ENCODE measurements around the gene COX17. TPM values are rescaled to one million over a fixed set of nuclear protein-coding genes. Genes with fewer than 3 reads are reported as not detected.

COX17 gene
- total and polyA plus RNA-seq, 2 donors (not counting 3 experiments of a cell fraction or from before 2014, with no cell fraction given) = 19.8 to 37.6 TPM

DNA sequence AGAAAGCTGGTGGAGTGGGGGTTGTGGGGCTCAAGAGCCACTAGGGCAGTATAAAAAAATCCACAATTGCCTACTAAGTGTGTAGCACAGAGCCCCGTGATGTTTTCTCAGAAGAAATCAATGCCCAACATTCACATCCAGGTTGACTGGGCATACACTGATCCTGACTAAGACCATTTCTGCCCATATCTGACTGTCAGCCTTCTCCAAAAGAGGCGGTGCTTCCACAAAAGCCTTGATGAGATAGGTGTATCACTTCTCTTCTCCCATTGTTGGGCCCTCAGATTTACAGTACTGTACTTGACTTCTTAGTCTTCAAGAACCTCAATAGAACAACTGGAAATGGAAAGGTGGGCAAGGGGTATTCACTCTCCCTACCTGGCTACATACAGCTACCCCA lies 18.2 kb downstream of the COX17 start:
- Histone ChIP-seq H2AFZ (ENCODE audit: low read depth, low read length) (no peak overlapping the region), H3K4me3 (replicated peaks in 1 of 3; ENCODE audit: insufficient read depth in 1 of 3, low read depth in 1 of 3, low read length in 3 of 3) (no peak overlapping the region), H3K9me3 (replicated peaks; ENCODE audit: control insufficient read depth, insufficient read depth, low read length) (no peaks in the 10 kb centered on the region), H3K27ac (ENCODE audit: insufficient read depth, low read depth, low read length) (no peak overlapping the region), H3K9ac (replicated peaks; ENCODE audit: extremely low read depth, insufficient read depth, low read length) (no peak overlapping the region), H3K36me3 (ENCODE audit: control insufficient read depth in 2 of 2, extremely low read depth in 1 of 2, insufficient read depth in 2 of 2, low read length in 2 of 2) (no peaks in the 10 kb centered on the region), H3K79me2 (ENCODE audit: control insufficient read depth, insufficient read depth, low read length) (no peaks in the 10 kb centered on the region), H3K27me3 (ENCODE audit: control insufficient read depth in 2 of 2, insufficient read depth in 2 of 2, low read length in 2 of 2) (peaks cover 0 to 6% of the 10 kb centered on the region in 2 experiments), H3K4me1 (ENCODE audit: control insufficient read depth, extremely low read depth, insufficient read depth, low read length) (no peaks in the 10 kb centered on the region), H4K20me1 (replicated peaks; ENCODE audit: control insufficient read depth, extremely low read depth, insufficient read depth, low read length) (no peaks in the 10 kb centered on the region), H3K9me1 (replicated peaks; ENCODE audit: control insufficient read depth, extremely low read depth, insufficient read depth, low read length) (no peaks in the 10 kb centered on the region), H3K4me2 (ENCODE audit: insufficient read depth, low read length) (no peak overlapping the region)
- no peak for DNase-seq (ENCODE audit: low read depth, low spot score)
- CTCF ChIA-PET = no interaction called here
- no TSS peak for BruUV-seq (replicated peaks)
- POLR2A ChIA-PET = no interaction called here
- TF ChIP-seq, protein P1, sequence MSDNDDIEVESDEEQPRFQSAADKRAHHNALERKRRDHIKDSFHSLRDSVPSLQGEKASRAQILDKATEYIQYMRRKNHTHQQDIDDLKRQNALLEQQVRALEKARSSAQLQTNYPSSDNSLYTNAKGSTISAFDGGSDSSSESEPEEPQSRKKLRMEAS (IDR thresholded peaks at IDR 0.05; ENCODE audit: insufficient read depth, insufficient read length) = no peak
- TF ChIP-seq GATA2 (IDR thresholded peaks at IDR 0.05; ENCODE audit: insufficient read depth, insufficient read length, low read depth, low read length) = no peak
- TF ChIP-seq EZH2 (IDR thresholded peaks at IDR 0.05; ENCODE audit: borderline replicate concordance, low read depth, low read length, severe bottlenecking) = no peak
- TF ChIP-seq FOS (IDR thresholded peaks at IDR 0.05; ENCODE audit: borderline replicate concordance, insufficient read depth, low read length) = no peak
- TF ChIP-seq POLR2A (IDR thresholded peaks at IDR 0.05; ENCODE audit: low read depth, low read length) = no peak
- TF ChIP-seq MYC (IDR thresholded peaks at IDR 0.05; ENCODE audit: low read depth, low read length) = no peak
- TF ChIP-seq JUN (IDR thresholded peaks at IDR 0.05; ENCODE audit: borderline replicate concordance, insufficient read depth, insufficient read length, low read depth) = no peak
- intact Hi-C loops (cut with micrococcal nuclease) = no loop called here
- dilution Hi-C loops (cut with MboI; ENCODE audit: extremely low pct_ligation_motif_present, low sequenced_read_pairs) = no loop called here
- FAIRE-seq = no peak

- no peak for DNase-seq (ENCODE audit: low read depth, low spot score)
- Histone ChIP-seq H3K9me1 (replicated peaks; ENCODE audit: control insufficient read depth, extremely low read depth, insufficient read depth, low read length) (no peaks in the 10 kb centered on the region), H3K36me3 (ENCODE audit: control insufficient read depth in 2 of 2, extremely low read depth in 1 of 2, insufficient read depth in 2 of 2, low read length in 2 of 2) (no peaks in the 10 kb centered on the region), H3K4me3 (replicated peaks in 1 of 3; ENCODE audit: insufficient read depth in 1 of 3, low read depth in 1 of 3, low read length in 3 of 3) (no peak overlapping the region), H3K9ac (replicated peaks; ENCODE audit: extremely low read depth, insufficient read depth, low read length) (no peak overlapping the region), H3K79me2 (ENCODE audit: control insufficient read depth, insufficient read depth, low read length) (no peaks in the 10 kb centered on the region), H4K20me1 (replicated peaks; ENCODE audit: control insufficient read depth, extremely low read depth, insufficient read depth, low read length) (no peaks in the 10 kb centered on the region), H3K4me1 (ENCODE audit: control insufficient read depth, extremely low read depth, insufficient read depth, low read length) (no peaks in the 10 kb centered on the region), H3K9me3 (replicated peaks; ENCODE audit: control insufficient read depth, insufficient read depth, low read length) (no peaks in the 10 kb centered on the region), H3K27ac (ENCODE audit: insufficient read depth, low read depth, low read length) (no peak overlapping the region), H3K27me3 (ENCODE audit: control insufficient read depth in 2 of 2, insufficient read depth in 2 of 2, low read length in 2 of 2) (peaks cover 0 to 6% of the 10 kb centered on the region in 2 experiments), H3K4me2 (ENCODE audit: insufficient read depth, low read length) (no peak overlapping the region), H2AFZ (ENCODE audit: low read depth, low read length) (no peak overlapping the region)
- no peak for FAIRE-seq
- dilution Hi-C loops (cut with MboI; ENCODE audit: extremely low pct_ligation_motif_present, low sequenced_read_pairs) = no loop called here
- intact Hi-C loops (cut with micrococcal nuclease) = no loop called here
- TF ChIP-seq POLR2A (IDR thresholded peaks at IDR 0.05; ENCODE audit: low read depth, low read length) = no peak
- TF ChIP-seq MYC (IDR thresholded peaks at IDR 0.05; ENCODE audit: low read depth, low read length) = no peak
- no peak for TF ChIP-seq FOS (IDR thresholded peaks at IDR 0.05; ENCODE audit: borderline replicate concordance, insufficient read depth, low read length)
- no peak for TF ChIP-seq JUN (IDR thresholded peaks at IDR 0.05; ENCODE audit: borderline replicate concordance, insufficient read depth, insufficient read length, low read depth)
- TF ChIP-seq GATA2 (IDR thresholded peaks at IDR 0.05; ENCODE audit: insufficient read depth, insufficient read length, low read depth, low read length) = no peak
- no peak for TF ChIP-seq EZH2 (IDR thresholded peaks at IDR 0.05; ENCODE audit: borderline replicate concordance, low read depth, low read length, severe bottlenecking)
- no peak for TF ChIP-seq POLR2AphosphoS5 (IDR thresholded peaks at IDR 0.05; ENCODE audit: insufficient read depth, low read depth, low read length)
- TF ChIP-seq CTCF (IDR thresholded peaks at IDR 0.05; ENCODE audit: extremely low read depth in 1 of 2, insufficient read depth in 1 of 2, low read depth in 1 of 2, low read length in 2 of 2) = no peak
- TF ChIP-seq, protein P1 (IDR thresholded peaks at IDR 0.05; ENCODE audit: insufficient read depth, insufficient read length) = no peak
- ChIA-PET CTCF (interaction anchor here (0.6 kb wide), 1 partner anchor 77 kb away, joined by 3 read pairs; no protein-coding TSS in a partner anchor), POLR2A (no interaction called here)
- BruUV-seq (replicated peaks) = no TSS peak
These were observed 19.1 kb downstream of the COX17 start for GRCh38 chr3:119657887-119658702.
